HEK293T (cell line): ENCODE data around the gene SRMS.

ENCODE experiments used
- CTCF ChIA-PET: fragments of 350-600 bp; formaldehyde crosslinking; extraction: SDS; loops from one replicate; lab custom pipeline; 2021; ENCODE audit warnings: antibody characterized with exemption, inconsistent platforms; lab: Yijun Ruan, JAX
- POLR2A ChIA-PET: fragments of 350-600 bp; formaldehyde crosslinking; extraction: SDS; loops from one replicate; lab custom pipeline; 2020; ENCODE audit warnings: antibody characterized with exemption, inconsistent platforms; lab: Yijun Ruan, JAX
- DNase-seq: peaks from one replicate; pipeline ENCODE4 v3.0.0; 2012; ENCODE audit warnings: mixed read lengths; ENCODE audit errors: extremely low spot score
- ARNT ChIP-seq: fragments of 450-650 bp; IDR thresholded peaks from 2 replicates; pipeline ENCODE4 v1.6.1; 2017; ENCODE audit warnings: mild to moderate bottlenecking
- BHLHE40 ChIP-seq: fragments of 450-650 bp; IDR thresholded peaks from 2 replicates; pipeline ENCODE4 v1.6.1; 2016; ENCODE audit warnings: mild to moderate bottlenecking, moderate library complexity, borderline replicate concordance
- CTBP1 ChIP-seq: fragments of 450-650 bp; IDR thresholded peaks from 2 replicates; pipeline ENCODE4 v1.6.1; 2016; ENCODE audit warnings: borderline replicate concordance
- ELF4 ChIP-seq: fragments of 450-650 bp; IDR thresholded peaks from 2 replicates; pipeline ENCODE4 v1.6.1; 2017; ENCODE audit warnings: antibody characterized with exemption
- FOXA1 ChIP-seq: fragments of 450-650 bp; IDR thresholded peaks from 2 replicates; pipeline ENCODE4 v1.6.1; 2016; ENCODE audit warnings: mild to moderate bottlenecking
- FOXK2 ChIP-seq: fragments of 450-650 bp; IDR thresholded peaks from 2 replicates; pipeline ENCODE4 v1.6.1; 2016; ENCODE audit warnings: mild to moderate bottlenecking
- FOXM1 ChIP-seq: fragments of 450-650 bp; IDR thresholded peaks from 2 replicates; pipeline ENCODE4 v1.6.1; 2017; ENCODE audit warnings: mild to moderate bottlenecking, borderline replicate concordance
- L3MBTL2 ChIP-seq: fragments of 450-650 bp; conservative IDR thresholded peaks from 2 replicates; pipeline ENCODE4 v1.6.1; 2016; ENCODE audit warnings: mild to moderate bottlenecking
- LEF1 ChIP-seq: fragments of 450-650 bp; IDR thresholded peaks from 2 replicates; pipeline ENCODE4 v1.6.1; 2017; ENCODE audit warnings: mild to moderate bottlenecking, borderline replicate concordance
- NFRKB ChIP-seq: fragments of 450-650 bp; IDR thresholded peaks from 2 replicates; pipeline ENCODE4 v1.6.1; 2016; ENCODE audit warnings: mild to moderate bottlenecking, moderate library complexity
- PKNOX1 ChIP-seq: fragments of 450-650 bp; IDR thresholded peaks from 2 replicates; pipeline ENCODE4 v1.6.1; 2016
- SP1 ChIP-seq: fragments of 450-650 bp; IDR thresholded peaks from 2 replicates; pipeline ENCODE4 v1.6.1; 2017
- SUZ12 ChIP-seq: fragments of 450-650 bp; IDR thresholded peaks from 2 replicates; pipeline ENCODE4 v1.6.1; 2016; ENCODE audit warnings: mild to moderate bottlenecking
- TARDBP ChIP-seq: fragments of 450-650 bp; IDR thresholded peaks from 2 replicates; pipeline ENCODE4 v1.6.1; 2016
- ZNF384 ChIP-seq: fragments of 450-650 bp; IDR thresholded peaks from 2 replicates; pipeline ENCODE4 v1.6.1; 2016

SRMS gene

GRCh38 chr20:63565699-63566335 lies 18.3 kb upstream of the SRMS start:
- DNase-seq, result no peak
- ChIA-PET POLR2A (no interaction called here), CTCF (no interaction called here)
- no peak for TF ChIP-seq FOXM1
- no peak for TF ChIP-seq FOXA1
- TF ChIP-seq BHLHE40, result no peak
- TF ChIP-seq ELF4, result no peak
- no peak for TF ChIP-seq FOXK2
- no peak for TF ChIP-seq CTBP1

DNA sequence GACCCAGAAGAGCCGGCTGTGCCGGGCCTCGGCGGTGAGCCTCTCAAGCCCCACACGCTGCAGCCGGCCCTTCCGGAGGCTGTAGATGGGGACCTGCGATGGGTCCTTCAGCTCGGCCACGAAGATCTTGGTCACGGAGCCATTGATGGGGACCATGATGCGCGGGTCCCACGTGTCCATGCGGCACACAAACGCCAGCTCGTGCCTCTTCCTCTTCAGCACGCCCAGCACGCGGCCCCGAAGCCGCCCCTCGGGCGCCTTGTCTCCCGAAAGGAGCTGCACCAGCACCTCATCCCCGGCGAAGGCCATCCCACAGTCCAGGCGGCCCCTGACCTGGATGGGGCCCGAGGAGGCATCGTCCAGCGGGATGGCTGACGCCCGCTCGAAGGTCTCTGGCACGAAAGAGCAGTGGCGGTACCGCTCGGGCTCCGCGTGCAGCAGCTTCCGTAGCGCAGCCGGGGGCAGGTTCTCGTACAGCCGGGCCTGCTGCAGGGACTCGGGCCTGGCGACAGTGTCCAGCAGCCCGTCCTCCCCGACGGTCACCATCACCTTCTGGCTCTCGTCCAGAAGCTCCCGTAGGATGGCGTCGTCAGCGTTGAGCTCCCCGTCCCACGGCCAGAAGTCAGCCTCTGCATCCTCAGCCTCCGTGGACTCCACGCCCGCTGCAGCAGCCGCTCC lies 17.6 kb upstream of the SRMS start:
- CTCF ChIA-PET, result no interaction called here
- POLR2A ChIA-PET, result no interaction called here
- TF ChIP-seq NFRKB, result no peak
- no peak for TF ChIP-seq ELF4
- no peak for TF ChIP-seq L3MBTL2
- no peak for TF ChIP-seq ARNT
- TF ChIP-seq SP1, result no peak
- TF ChIP-seq FOXA1, result no peak
- TF ChIP-seq LEF1, result no peak
- no peak for DNase-seq

DNA sequence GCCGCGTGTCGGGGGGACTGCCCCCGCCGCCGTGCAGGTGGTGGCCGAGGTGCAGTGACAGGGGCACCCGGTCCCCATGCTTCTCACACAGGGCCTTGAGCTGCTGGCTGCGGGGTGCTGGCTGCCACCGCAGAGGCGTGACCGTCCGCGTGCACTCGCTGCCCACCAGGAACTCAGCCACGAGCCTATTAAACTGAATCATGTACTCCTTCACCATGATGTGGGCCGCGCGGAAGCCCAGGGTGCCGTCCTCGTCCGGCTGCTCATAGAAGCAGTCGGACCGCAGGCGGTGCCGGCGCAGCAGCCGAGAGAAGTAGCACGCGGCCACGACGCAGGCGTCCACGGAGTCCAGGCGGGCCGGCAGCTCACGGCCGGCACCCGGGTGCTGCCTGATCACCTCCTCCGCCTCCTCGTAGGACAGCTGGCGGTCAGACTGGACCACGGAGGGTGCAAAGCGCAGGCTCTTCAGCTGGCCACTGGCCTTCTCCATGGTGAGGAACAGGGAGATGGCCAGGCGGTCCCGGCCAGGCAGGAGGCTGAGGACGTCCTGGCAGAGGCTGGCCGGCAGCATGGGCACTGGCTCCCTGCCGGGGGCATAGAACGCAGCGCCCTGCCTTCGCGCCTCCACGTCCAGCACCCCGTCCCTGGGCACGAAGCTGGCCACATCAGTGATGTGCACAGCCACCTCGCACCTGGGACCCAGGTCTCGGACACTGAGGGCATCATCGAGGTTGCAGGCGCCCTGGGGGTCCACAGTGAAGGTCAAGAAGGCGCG lies 16.7 kb upstream of the SRMS start:
- TF ChIP-seq SUZ12, result no peak
- TF ChIP-seq FOXM1, result no peak
- TF ChIP-seq TARDBP, result no peak
- no peak for TF ChIP-seq ZNF384
- TF ChIP-seq BHLHE40, result no peak
- TF ChIP-seq L3MBTL2, result no peak
- no peak for DNase-seq
- ChIA-PET CTCF (no interaction called here), POLR2A (no interaction called here)

GRCh38 chr20:63563225-63563935 lies 15.8 kb upstream of the SRMS start:
- ChIA-PET POLR2A (no interaction called here), CTCF (interaction anchor here (0.6 kb wide), 1 partner anchor 700 kb away, joined by 3 read pairs; no protein-coding TSS in a partner anchor)
- no peak for DNase-seq
- TF ChIP-seq ZNF384 (no peak), FOXA1 (no peak), ELF4 (no peak), BHLHE40 (no peak), FOXM1 (no peak), FOXK2 (no peak), LEF1 (no peak), CTBP1 (no peak), TARDBP (no peak), SUZ12 (no peak), PKNOX1 (no peak), NFRKB (no peak)

GRCh38 chr20:63562461-63563224 lies 15.1 kb upstream of the SRMS start:
- ChIA-PET CTCF (interaction anchor here (0.6 kb wide), 1 partner anchor 699 kb away, joined by 3 read pairs; no protein-coding TSS in a partner anchor), POLR2A (interaction anchor here (2.2 kb wide), 1 partner anchor 12 kb away, joined by 6 read pairs; the partner anchor contains the start of gene HELZ2)
- no peak for TF ChIP-seq PKNOX1
- no peak for DNase-seq

DNA sequence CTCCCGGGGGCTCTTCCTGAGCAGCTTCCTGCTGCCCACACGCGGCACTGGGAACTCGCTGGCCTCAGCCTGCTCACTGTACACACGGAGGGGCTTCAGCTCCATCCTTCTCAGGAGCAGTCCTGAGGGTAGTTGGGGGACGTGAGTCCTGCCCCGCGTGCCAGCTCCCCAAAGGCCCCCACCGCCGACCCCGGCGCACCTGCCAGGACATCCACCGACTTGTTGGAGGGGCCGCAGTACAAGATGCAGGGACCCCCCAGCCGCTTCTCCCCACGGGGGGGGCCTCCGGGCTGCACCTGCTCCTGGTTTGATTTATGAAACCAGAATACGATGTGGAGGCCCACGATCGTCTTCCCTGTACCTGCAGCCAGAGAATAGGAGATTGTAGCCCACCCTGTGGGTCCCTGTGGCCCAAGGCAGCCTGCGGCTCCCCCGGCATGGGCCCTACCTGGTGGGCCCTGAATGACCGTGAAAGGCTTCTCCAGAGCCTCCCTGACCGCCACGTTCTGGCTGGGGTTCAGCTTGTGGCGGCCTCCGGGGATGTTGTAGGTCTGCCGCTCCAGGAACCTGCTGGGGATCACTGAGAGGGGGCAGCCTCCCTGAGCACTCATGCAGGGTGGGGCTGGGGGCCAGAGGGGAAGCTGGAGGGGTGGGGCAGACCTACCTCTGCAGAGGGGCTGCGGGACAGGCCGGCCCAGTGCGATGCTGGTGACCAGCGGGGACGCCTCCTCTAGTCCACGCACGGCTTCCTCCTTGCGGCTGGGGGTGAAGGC lies 14.3 kb upstream of the SRMS start:
- DNase-seq, result no peak
- POLR2A ChIA-PET, result interaction anchor here (2.2 kb wide), 1 partner anchor 13 kb away, joined by 6 read pairs; the partner anchor contains the start of gene HELZ2
- CTCF ChIA-PET, result no interaction called here
- TF ChIP-seq SUZ12 (no peak), NFRKB (no peak), ARNT (no peak), ELF4 (no peak), LEF1 (no peak), ZNF384 (no peak)
